Neural cell (in vitro differentiated cells): ENCODE measurements around the gene MCL1.

Experiments
- CTCF ChIP-seq: fragments of 450-650 bp; IDR thresholded peaks from 2 replicates; pipeline ENCODE4 v1.5.1; 2014; ENCODE audit warnings: antibody characterized with exemption, mild to moderate bottlenecking, moderate library complexity; ENCODE audit not compliant: poor library complexity, severe bottlenecking
- EP300 ChIP-seq: fragments of 450-650 bp; conservative IDR thresholded peaks from 2 replicates; pipeline ENCODE4 v1.6.1; 2014; ENCODE audit warnings: antibody characterized with exemption, mild to moderate bottlenecking, moderate library complexity; ENCODE audit not compliant: poor library complexity, severe bottlenecking
- EZH2 ChIP-seq: fragments of 200-600, 300-800 bp; shearing (Covaris generic), sonication (generic); IDR thresholded peaks from 2 replicates; pipeline ENCODE4 v1.6.1; 2014; ENCODE audit warnings: antibody characterized with exemption, low read length, borderline replicate concordance, mild to moderate bottlenecking; ENCODE audit not compliant: insufficient read depth, poor library complexity, severe bottlenecking
- MXI1 ChIP-seq: fragments of 450-650 bp; conservative IDR thresholded peaks from 2 replicates; pipeline ENCODE4 v1.6.1; 2014; ENCODE audit warnings: antibody characterized with exemption, mild to moderate bottlenecking; ENCODE audit not compliant: poor library complexity, severe bottlenecking
- POLR2AphosphoS5 ChIP-seq: IDR thresholded peaks from 2 replicates; pipeline ENCODE4 v1.6.1; 2012
- RAD21 ChIP-seq: fragments of 450-650 bp; conservative IDR thresholded peaks from 2 replicates; pipeline ENCODE4 v1.6.1; 2014; ENCODE audit warnings: antibody characterized with exemption, mild to moderate bottlenecking, moderate library complexity
- REST ChIP-seq: IDR thresholded peaks from 2 replicates; pipeline ENCODE4 v1.6.1; 2012; ENCODE audit warnings: borderline replicate concordance
- SMC3 ChIP-seq: fragments of 450-650 bp; conservative IDR thresholded peaks from 2 replicates; pipeline ENCODE4 v1.6.1; 2014; ENCODE audit warnings: antibody characterized with exemption, mild to moderate bottlenecking, moderate library complexity; ENCODE audit not compliant: poor library complexity
- TAF1 ChIP-seq: IDR thresholded peaks from 2 replicates; pipeline ENCODE4 v1.6.1; 2012; ENCODE audit warnings: low read depth

GRCh38 chr1:150561254-150561973 is 18.0 kb downstream of the MCL1 start:
- peak; percentile 56 for TF ChIP-seq CTCF
- TF ChIP-seq EZH2 = no peak
- TF ChIP-seq RAD21 = peak; percentile 26
- no peak for TF ChIP-seq EP300
- TF ChIP-seq POLR2AphosphoS5 = no peak
- TF ChIP-seq SMC3 = no peak
- TF ChIP-seq MXI1 = peak; percentile 1
- TF ChIP-seq REST = no peak
- TF ChIP-seq TAF1 = peak; percentile 59
